Bone marrow (tissue), 2 donors: ENCODE measurements around the gene UBR3.
A peak's percentile ranks its signal among the peaks of the same experiment; 100 is the strongest.
"Not testable (repeated sequence)": the region's sequence is repeated elsewhere in the genome, so short reads cannot be mapped to it uniquely, and the experiment has no call there.

Experiments used
- DNase-seq, 2 donors: peaks; one replicate each; lab custom pipeline; 2025; lab: John Stamatoyannopoulos, UW

UBR3 gene

DNA sequence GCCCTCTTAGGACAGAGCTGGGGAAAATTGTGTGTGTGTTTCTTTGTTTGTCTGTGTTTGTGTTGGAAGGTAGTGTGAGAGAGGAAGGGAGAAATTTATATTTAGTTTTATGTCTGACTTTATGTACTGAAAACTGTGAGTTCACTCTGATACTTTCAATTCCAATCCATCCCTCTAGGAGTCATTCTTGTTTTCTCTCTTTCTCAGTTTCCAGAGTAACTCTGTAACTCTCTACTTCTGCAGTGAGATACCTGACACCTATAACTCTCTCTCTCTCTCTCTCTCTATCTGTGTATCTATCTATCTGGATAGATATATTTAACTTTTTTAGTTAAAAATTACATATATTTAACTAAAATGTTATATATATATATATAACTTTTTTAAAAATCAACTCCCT is 128.7 kb downstream of the UBR3 start:
- no peak for DNase-seq

DNA sequence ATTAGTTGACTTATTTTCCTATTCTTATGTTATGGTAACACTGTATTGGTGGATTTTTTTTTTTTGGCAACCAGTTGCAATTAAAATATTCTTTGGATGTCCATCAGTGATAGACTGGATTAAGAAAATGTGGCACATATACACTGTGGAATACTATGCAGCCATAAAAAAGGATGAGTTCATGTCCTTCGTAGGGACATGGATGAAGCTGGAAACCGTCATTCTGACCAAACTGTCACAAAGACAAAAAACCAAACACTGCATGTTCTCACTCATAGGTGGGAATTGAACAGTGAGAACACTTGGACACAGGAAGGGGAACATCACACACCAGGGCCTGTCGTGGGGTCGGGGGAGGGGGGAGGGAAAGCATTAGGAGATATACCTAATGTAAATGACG is 130.0 kb downstream of the UBR3 start:
- not testable (repeated sequence) for DNase-seq

DNA sequence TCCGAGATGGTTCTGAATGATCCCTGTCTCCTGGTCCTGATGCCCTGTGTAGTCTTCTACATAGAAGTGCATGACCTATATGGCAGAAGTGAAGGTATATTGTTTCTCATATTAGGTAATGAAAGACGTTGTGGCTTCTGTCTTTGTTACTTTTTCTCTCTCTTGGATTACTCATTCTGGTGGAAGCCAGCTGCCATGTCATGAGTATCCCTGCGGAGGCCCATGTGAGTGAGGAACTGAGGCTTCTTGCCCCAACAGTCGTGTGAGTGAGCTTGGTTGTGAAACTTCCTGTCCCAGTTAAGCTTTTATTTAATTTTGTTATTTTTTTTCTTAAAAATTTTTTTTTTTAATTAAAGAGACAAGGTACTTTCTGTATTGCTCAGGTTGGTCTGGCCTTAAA is 134.7 kb downstream of the UBR3 start:
- peak in 1 of 2 donors; percentile 62 for DNase-seq

DNA sequence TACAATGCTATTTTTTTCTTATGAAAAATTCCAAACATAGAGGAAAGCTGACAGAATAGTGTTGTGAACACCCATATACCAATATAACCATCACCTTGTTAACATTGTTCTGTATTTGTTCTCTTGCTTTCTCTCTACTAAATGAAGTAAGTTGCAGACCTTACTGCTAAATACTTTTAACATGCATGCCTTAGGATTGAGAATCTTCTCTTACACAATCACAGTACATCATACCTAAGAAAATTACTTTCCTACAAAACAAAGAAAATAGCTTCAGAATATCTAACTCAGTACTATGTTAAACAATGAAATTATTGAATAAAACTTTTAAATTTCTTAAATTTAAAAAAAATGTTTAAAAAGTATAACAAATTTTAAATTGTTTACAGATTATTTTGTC is 136.5 kb downstream of the UBR3 start:
- DNase-seq = no peak

- DNase-seq = no peak
These were observed 137.5 kb downstream of the UBR3 start for GRCh38 chr2:169964740-169965139.

- DNase-seq = no peak
These were observed 138.2 kb downstream of the UBR3 start for GRCh38 chr2:169965495-169965894.

- DNase-seq = no peak
These were observed 139.2 kb downstream of the UBR3 start for GRCh38 chr2:169966454-169966853.

GRCh38 chr2:169968743-169969142 is 141.5 kb downstream of the UBR3 start:
- DNase-seq = no peak

GRCh38 chr2:169975221-169975620 is 148.0 kb downstream of the UBR3 start:
- no peak for DNase-seq

- DNase-seq = no peak
These were observed 149.1 kb downstream of the UBR3 start for GRCh38 chr2:169976335-169976851.

DNA sequence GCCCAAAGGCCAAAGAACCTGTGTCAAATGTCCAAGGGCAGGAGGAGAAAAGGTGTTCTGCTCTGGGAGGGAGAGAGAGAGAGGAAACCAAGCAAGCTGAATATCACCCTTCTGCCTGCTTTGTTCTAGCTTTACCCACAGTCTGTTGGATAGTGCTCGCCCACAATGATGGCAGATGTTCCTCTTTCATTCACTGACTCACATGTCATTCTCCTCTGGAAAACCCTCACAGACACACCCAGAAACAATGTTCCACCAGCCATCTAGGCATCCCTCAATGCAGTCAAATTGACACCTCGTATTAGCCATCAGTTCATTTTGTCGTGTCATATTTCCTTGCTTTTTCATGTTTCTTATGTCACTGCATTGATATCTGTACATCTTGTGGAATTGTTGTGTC is 150.3 kb downstream of the UBR3 start:
- DNase-seq = no peak

DNA sequence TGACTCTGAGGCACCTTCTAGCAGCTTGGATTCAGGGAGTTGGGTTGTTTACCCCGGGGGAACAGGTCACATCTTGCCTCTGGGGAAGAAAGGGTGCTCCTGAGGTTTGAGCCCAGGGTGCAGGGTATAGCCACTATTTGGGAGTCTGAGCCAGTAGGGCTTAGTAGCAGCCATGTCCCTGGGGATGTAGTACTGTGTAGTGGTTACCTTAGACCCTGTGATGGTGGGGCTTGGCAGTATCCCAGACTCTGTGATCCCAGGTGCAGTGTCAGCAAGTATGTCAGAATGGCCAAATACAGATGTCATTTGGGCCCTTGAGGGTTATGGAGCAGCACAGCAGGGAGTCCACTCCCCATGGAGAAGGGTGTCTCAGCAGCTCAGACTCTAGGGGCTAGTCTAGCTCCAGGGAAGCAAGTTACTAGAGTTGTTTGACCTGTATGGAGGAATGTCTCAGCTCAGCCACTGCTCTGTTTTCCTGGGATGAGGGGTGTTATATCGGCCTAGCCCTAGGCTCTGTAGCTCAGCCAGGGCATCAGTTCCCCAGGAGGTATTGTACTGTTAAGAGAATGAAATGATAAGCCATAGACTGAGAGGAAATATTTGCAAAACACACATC is 151.3 kb downstream of the UBR3 start:
- DNase-seq = no peak

DNA sequence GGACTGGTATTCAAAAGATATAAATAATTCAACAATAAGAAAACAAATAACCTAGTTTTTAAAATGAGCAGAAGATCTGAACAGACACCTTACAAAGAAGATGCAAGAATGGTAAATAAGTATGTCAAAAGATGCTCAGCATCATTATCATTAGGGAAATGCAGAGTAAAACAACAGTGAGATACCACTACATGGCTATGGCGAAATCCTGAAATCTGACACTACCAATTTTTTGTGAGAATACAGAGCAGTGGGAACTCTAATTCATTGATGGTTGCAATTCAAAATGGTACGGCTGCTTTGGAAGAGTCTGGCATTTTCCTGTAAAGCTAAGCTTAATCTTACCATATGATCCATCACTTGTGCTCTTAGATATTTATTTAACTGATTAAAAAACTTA is 151.8 kb downstream of the UBR3 start:
- DNase-seq = no peak

DNA sequence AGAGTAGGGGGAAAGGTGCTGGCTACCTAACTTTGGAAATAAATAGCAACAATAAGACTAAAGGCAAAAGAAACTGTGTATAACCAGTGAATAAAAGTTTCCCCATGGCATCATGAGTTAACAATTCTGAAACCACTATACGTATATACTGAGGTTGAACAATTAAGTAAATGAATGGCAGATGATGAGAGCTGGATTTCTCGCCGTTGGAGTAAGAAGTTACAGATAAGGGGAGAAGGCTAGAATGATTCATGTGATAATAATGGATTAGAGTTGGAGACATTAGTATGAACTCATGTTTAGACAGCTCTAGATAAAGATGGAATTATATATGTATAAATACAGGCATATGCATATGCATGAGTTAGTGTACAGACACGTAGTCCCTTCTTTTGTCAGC is 152.7 kb downstream of the UBR3 start:
- no peak for DNase-seq

- no peak for DNase-seq
These were observed 153.4 kb downstream of the UBR3 start for GRCh38 chr2:169980643-169981042.

GRCh38 chr2:169982929-169983328 is 155.7 kb downstream of the UBR3 start:
- DNase-seq = no peak

- DNase-seq = no peak
These were observed 156.3 kb downstream of the UBR3 start for GRCh38 chr2:169983506-169983905.

DNA sequence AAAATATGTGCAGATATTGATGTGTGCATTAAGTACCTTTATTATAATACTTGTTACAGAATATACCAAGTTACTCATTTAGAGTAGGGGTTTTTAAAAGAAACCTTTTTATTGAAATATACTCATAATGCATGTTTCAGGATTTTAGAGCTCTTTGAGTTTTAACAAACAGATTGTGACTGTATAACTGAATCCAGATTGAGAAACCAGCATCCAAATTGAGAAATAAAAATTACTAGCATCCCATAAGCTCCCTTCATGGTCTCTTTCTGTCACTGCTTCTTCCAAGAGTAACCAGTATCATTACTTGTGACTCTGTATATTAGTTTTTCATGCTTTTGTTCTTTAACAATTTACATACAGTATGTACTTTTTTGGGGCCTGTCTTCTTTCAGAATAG is 156.9 kb downstream of the UBR3 start:
- no peak for DNase-seq

DNA sequence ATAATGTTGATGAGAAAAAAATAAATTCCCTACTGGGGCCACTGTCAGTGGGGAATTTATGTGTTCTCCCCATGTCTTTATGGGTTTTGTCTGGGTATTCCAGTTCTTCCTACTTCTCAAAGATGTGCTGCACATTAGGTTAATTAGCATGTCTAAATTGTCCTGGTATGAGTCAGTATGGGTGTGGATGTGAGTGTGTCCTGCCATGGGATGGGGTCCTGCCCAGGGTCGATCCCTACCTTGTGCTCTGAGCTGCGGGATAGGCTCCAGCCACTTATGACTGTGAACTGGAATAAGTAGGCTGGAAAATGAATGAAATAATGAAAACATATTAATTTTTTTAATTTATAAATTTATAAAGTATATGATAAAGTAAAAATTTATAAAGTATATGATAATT is 167.5 kb downstream of the UBR3 start:
- DNase-seq = no peak

DNA sequence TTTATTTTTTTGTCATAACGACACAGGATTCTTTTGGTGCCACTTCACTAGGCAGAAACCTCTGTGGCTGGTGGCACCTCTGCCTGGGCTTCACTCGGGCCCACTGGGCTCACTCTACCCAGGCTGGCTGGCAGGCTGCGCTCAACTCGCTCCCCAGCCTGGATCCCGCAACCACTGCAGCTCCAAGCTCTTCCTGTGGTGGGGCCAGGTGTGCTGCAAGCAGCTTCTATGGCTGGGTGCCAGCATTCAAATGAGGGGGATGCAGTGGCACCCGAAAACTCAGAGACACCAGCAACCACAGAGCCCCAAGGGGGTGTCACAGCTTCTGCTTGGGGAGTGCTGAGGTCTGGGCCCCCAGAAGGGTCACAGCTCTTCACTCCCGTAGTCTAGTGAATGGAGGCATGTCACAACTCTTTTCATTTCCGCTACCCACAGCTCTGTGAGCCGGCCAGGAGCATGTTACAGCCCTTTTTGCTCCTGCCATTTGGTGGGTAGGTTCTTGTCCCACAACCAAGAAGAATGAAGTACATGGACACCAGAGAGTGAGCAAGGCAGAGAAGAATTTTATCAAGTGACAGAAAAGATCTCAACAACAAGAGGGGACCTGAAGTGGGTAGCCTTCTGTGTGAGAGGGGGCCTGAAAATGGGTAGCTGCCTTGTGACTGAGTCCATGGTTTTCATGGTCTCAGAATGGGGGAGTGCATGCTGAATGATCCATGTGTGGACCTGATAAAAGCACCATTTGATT is 170.1 kb downstream of the UBR3 start:
- no peak for DNase-seq

DNA sequence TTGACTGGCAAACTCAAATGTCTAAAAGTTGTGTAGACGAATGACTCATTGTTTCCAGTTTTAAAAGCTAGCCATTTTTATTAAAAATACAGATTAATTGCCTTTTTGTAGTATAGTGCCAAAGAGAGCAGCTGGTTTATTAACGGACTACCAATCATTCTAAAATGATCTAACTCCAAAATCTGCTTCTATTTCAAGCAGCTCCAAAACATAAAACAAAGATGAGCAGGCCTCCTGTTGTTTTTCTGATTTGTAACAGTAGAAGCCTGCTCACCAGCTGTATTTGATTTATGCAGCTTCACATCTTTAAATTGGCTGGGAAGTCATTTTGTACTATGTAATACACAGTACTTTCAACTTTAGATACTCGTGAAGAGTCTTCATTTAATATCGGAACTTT is 171.8 kb downstream of the UBR3 start:
- DNase-seq = no peak

- DNase-seq = no peak
These were observed 174.8 kb downstream of the UBR3 start for GRCh38 chr2:170002096-170002495.

GRCh38 chr2:170005702-170006101 is 178.4 kb downstream of the UBR3 start:
- no peak for DNase-seq
